Testis (tissue), 3 donors: ENCODE results near the gene MIER1. TPM values are rescaled to one million over a fixed set of nuclear protein-coding genes. Genes with fewer than 3 reads are reported as not detected.
A peak's percentile ranks its signal among the peaks of the same experiment; 100 is the strongest.
"Not testable (repeated sequence)": the region's sequence is repeated elsewhere in the genome, so short reads cannot be mapped to it uniquely, and the experiment has no call there.

Experiments used
- DNase-seq: peaks from one replicate; pipeline ENCODE4 v3.0.0-alpha.2; 2019
- H3K27ac ChIP-seq, 2 donors: fragments of 200-600 bp; sonication (generic); one replicate each; pipeline ENCODE4 v1.5.1; 2019
- H3K27me3 ChIP-seq: fragments of 200-600 bp; sonication (generic); one replicate; pipeline ENCODE4 v1.5.1; 2019
- H3K36me3 ChIP-seq: fragments of 200-600 bp; sonication (generic); one replicate; pipeline ENCODE4 v1.5.1; 2017; ENCODE audit warnings: low read depth; ENCODE audit errors: missing control alignments
- H3K4me1 ChIP-seq: fragments of 200-600 bp; sonication (generic); one replicate; pipeline ENCODE4 v1.5.1; 2019
- H3K4me3 ChIP-seq, 2 donors: fragments of 200-600 bp; sonication (generic); one replicate each; pipeline ENCODE4 v1.5.1; 2017 to 2019
- H3K9me3 ChIP-seq: fragments of 200-600 bp; sonication (generic); one replicate; pipeline ENCODE4 v1.5.1; 2017
- CTCF ChIP-seq, 3 experiments: fragments of 450-650 bp in 2 of 3; fragments of 200-600 bp in 1 of 3; sonication (generic) in 1 of 3; IDR thresholded peaks; one replicate each; pipeline ENCODE4 v1.5.1; 2016 to 2019; ENCODE audit warnings: antibody characterized with exemption in 3 of 3, mild to moderate bottlenecking in 2 of 3, moderate library complexity in 1 of 3
- POLR2A ChIP-seq: fragments of 450-650 bp; IDR thresholded peaks from one replicate; pipeline ENCODE4 v1.6.1; 2017; ENCODE audit warnings: antibody characterized with exemption, mild to moderate bottlenecking, moderate library complexity
- WGBS, 2 donors: methylation state at CpG; one replicate each; pipeline ENCODE4 v1.1.5; 2018; 5-methylcytosine and 5-hydroxymethylcytosine counted together
- intact Hi-C: fragments of 100-400 bp; cut with DNase I; formaldehyde crosslinking; loops from one replicate; pipeline ENCODE4 v1.15.1; 2023; ENCODE audit warnings: low total_unique reads
- polyA plus RNA-seq: library from polyadenylated mRNA; stranded (reverse); fragments of 350-450 nt; fragmentation: Illumina TruSeq; extraction: RNeasy Lipid Tissue Mini Kit (QIAGEN cat#74804); gene quantifications from one replicate; pipeline ENCODE4 v1.2.3, GENCODE V29; 2014; ENCODE audit warnings: low read depth, low replicate concordance; ENCODE audit not compliant: insufficient read depth
- total RNA-seq, 2 donors: library from RNA; depleted of rRNA; stranded (reverse); fragments of >200 nt; gene quantifications; one replicate each; pipeline ENCODE4 v1.2.3, GENCODE V29; 2016

Gene MIER1
- total and polyA plus RNA-seq, 3 donors from 2014 or later, result 28.8 to 60.8 (median 53.8) TPM

- DNase-seq, result no peak
- Histone ChIP-seq H3K4me1 (peaks cover 14% of the 10 kb centered on the region), H3K9me3 (no peaks in the 10 kb centered on the region), H3K27ac (peak overlapping the region in 1 of 2 donors; percentile 79), H3K4me3 (no peak overlapping the region), H3K36me3 (no peaks in the 10 kb centered on the region), H3K27me3 (no peaks in the 10 kb centered on the region)
- intact Hi-C loops, result no loop called here
- TF ChIP-seq CTCF (IDR thresholded peaks at IDR 0.05) (no peak), POLR2A (no peak)
- WGBS, 2 donors, result 86 to 94% methylated on average over 3 of the region's 3 CpGs
Measured at GRCh38 chr1:66945316-66945715, 20.5 kb downstream of the MIER1 start.

- Histone ChIP-seq H3K36me3 (no peaks in the 10 kb centered on the region), H3K27ac (no peak overlapping the region), H3K9me3 (no peaks in the 10 kb centered on the region), H3K4me3 (no peak overlapping the region), H3K4me1 (peaks cover 14% of the 10 kb centered on the region), H3K27me3 (no peaks in the 10 kb centered on the region)
- intact Hi-C loops, result no loop called here
- no peak for DNase-seq
- TF ChIP-seq POLR2A (no peak), CTCF (IDR thresholded peaks at IDR 0.05) (no peak)
- 87 to 94% methylated on average over 1 of the region's 1 CpG for WGBS, 2 donors
Measured at GRCh38 chr1:66947267-66947666, 22.5 kb downstream of the MIER1 start.

- H3K9me3 ChIP-seq, result no peaks in the 10 kb centered on the region
- WGBS, 2 donors, result 84 to 91% methylated on average over 6 of the region's 6 CpGs
- H3K4me3 ChIP-seq, result no peak overlapping the region
- H3K36me3 ChIP-seq, result no peaks in the 10 kb centered on the region
- no peaks in the 10 kb centered on the region for H3K27me3 ChIP-seq
- DNase-seq, result no peak
- intact Hi-C loops, result no loop called here
- TF ChIP-seq POLR2A (no peak), CTCF (IDR thresholded peaks at IDR 0.05) (no peak)
- H3K27ac ChIP-seq, result no peak overlapping the region
- no peaks in the 10 kb centered on the region for H3K4me1 ChIP-seq
Measured at GRCh38 chr1:66951513-66951912, 26.7 kb downstream of the MIER1 start.

GRCh38 chr1:66954208-66954607 lies 29.4 kb downstream of the MIER1 start:
- DNase-seq, result no peak
- Histone ChIP-seq H3K9me3 (no peaks in the 10 kb centered on the region), H3K27ac (no peak overlapping the region), H3K4me3 (no peak overlapping the region), H3K4me1 (no peaks in the 10 kb centered on the region), H3K36me3 (no peaks in the 10 kb centered on the region), H3K27me3 (no peaks in the 10 kb centered on the region)
- 81 to 85% methylated on average over 4 of the region's 4 CpGs for WGBS, 2 donors
- intact Hi-C loops, result no loop called here
- TF ChIP-seq POLR2A, result no peak
- no peak for TF ChIP-seq CTCF (IDR thresholded peaks at IDR 0.05)

- Histone ChIP-seq H3K27me3 (no peaks in the 10 kb centered on the region), H3K4me1 (no peaks in the 10 kb centered on the region), H3K9me3 (no peaks in the 10 kb centered on the region), H3K36me3 (no peaks in the 10 kb centered on the region), H3K27ac (no peak overlapping the region), H3K4me3 (no peak overlapping the region)
- WGBS, 2 donors, result 91 to 95% methylated on average over 3 of the region's 3 CpGs
- TF ChIP-seq CTCF (IDR thresholded peaks at IDR 0.05), result no peak
- no peak for TF ChIP-seq POLR2A
- no peak for DNase-seq
- intact Hi-C loops, result no loop called here
Measured at GRCh38 chr1:66957938-66958337, 33.1 kb downstream of the MIER1 start.

- H3K4me1 ChIP-seq, H3K9me3 ChIP-seq, H3K36me3 ChIP-seq, H3K27me3 ChIP-seq, H3K27ac ChIP-seq, intact Hi-C loops, H3K4me3 ChIP-seq, DNase-seq: not testable (repeated sequence)
- 93 to 95% methylated on average over 5 to 7 of the region's 7 CpGs for WGBS, 2 donors
Measured at GRCh38 chr1:66966188-66966873, 41.5 kb downstream of the MIER1 start.
